Hematopoietic multipotent progenitor cell treated with erythropoietin and hydrocortisone succinate and interleukin-3 and kit ligand, for 17 days (in vitro differentiated cells): Measurements from ENCODE around the gene RAP1GAP.
A peak's percentile ranks its signal among the peaks of the same experiment; 100 is the strongest.

Source experiments
- DNase-seq: peaks from one replicate; pipeline ENCODE4 v3.0.0-alpha.2; 2015; ENCODE audit warnings: low spot score

Gene RAP1GAP

DNA sequence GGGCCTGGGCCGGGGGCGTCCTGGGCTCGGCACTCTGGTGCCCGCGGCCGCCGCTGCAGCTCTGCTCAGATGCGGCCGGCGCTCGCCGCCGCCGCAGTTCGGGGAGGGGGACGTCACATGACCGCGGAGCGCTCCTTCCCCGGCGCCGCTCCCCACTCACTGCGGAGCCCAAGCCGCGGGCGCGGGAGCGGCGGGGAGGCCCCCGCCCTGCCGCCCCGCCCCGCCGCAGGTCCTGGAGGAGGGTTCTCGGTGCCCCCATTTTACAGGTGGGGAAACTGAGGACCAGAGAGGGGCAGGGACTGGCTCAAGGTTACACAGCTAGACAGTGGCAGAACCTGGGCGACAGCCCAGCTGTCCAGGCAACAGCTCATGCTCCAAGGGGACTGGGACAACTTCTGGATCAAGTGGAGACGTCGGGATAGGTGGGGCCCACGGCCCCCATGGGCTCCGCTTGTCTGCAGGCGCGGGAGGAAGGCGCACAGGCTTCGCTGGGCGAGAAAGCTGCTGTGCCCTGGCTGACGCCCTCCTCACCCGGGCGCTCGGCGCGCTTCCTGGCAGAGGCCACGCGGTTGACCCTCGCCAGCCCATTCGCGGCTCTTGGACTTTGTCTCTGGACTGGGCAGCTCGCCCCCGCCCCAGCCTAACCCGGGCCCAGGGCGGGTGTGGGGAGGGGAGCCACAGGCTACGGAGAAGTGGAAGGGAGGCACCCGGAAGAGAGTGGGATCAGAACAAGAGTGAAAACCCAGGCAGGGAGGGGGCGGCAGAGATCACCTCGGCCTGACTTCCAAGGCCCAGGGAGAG is at the start of gene RAP1GAP:
Gene RAP1GAP, minus strand, starts transcription at position 100 of the 801 bp plus-strand sequence. CDS start 49,325 bp downstream, outside the sequence.
- peak; percentile 28 for DNase-seq

DNA sequence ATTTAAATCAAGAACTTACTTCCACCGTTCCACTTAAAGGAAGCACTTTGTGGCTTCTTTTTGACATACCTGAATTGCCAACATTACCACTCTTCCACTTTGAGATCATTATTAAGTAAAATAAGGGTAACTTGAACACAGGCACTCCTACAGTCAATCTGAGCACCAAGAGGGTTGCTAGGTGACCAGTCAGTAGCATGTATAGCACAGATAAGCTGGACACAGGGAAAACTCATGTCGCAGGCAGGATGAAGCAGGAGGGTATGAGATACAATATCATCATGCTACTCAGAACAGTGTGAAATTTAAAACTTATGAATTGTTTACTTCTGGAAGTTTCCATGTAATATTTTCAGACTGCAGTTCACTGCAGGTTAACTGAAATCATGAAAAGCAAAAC is 47.0 kb upstream of the RAP1GAP start:
- no peak for DNase-seq

DNA sequence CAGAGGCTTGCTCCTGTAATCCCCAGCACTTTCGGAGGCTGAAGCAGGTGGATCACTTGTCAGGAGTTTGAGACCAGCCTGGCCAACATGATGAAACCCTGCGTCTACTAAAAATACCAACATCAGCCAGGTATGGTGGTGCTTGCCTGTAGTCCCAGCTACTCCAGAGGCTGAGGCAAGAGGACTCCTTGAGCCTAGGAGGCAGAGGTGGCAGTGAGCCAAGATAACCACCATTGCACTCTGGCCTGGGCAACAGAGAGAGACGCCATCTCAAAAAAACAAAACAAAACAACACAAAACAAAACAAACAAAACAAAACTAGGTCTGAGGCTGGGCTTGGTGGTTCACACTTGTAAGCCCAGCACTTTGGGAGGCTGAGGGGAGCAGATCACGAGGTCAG is 38.7 kb upstream of the RAP1GAP start:
- no peak for DNase-seq

DNA sequence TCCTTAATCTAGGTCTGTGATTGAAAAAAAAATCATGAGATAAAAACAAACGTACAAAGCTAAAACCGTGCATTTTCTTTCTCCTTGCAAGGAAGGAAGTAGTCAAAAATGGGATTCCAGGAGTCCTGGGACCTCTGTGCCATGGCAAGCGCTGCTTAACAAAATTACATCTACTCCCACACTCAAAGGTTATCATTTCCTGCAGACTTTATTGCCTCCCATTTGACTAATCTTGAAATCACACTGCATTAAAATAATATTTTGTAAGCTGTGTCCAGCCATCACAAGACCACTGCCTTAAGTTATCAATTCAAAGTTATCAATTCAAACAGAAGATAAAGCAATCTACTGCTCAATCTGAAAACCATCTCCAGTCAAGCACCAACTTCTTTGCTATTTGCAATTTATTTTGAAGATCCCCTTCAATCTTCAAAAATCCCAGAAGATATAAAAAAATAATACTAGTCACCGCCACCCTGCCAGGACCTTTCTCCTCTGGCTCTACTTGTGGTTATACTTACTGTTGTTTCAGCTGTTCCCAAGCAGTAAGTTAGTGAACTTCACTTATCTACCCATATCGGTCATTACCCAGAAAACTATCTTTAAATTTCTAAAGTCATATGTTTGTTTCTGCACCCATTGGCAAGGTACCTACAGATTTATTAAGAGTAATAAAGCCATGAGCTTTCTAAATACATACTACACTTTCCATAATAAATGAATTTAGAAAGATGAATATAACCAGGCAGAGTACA is 38.1 kb upstream of the RAP1GAP start:
- DNase-seq: no peak

DNA sequence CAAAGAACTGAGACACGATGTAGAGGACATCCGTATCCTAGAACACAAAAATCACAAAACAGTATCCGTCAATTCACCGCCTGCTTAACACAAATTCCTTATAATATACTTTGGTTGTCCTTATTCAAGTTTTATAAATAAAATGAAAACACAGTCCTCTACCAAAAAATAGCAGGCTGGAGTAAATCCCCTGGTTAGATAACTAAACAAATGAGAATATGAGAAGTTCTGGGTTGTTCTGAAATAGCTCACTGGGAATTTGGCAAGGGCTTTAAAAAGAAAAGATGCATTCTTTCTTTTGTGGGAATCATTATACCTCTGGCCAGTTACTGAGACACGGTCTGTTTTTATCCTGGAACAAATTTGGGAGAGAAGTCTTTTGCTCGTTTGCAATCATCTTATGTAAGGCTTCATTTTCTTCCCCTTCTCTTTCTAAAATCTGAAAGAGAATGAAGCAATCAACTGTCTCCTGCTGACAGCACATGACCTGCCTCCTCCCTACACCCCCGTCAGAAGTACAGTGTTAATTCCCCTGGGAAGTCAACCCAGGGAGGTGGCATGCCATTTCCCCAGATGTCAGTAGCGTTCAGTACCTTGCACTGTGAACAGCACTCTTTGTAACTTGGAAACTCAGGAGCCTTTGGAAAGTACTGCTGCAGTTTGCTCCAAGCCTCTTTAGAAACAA is 37.1 kb upstream of the RAP1GAP start:
- DNase-seq: no peak

DNA sequence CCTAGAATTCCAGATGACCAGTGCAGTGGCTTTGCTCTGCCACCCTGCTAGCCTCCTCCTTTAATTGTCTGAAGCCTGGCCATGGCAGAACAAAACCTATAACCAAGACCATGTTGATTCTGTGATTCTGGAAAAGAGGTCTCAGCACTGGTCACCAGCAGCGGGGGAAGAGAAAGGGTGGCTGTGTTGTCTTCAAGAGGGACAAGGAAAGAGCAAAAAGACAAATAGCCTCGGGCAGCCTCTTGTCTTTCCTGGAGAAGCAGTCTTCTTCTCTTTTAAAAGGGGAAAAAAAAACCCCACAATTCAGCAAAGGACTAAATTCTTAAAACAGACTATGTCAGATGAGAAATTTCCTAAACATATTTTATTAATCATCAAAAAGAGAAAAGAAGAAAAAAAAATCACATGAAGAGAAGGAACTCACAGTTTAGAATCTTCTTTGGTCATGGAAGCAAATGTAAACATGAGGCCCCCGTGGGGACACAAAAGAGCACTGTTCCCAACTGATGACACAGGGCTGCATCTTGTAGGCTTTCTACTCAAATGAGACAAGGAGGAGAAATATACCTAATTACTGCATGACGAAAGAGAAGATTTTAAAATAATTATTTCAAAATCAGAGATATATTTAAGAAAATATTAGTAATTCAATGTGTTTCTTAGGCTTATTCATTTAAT is 36.3 kb upstream of the RAP1GAP start:
- no peak for DNase-seq

DNA sequence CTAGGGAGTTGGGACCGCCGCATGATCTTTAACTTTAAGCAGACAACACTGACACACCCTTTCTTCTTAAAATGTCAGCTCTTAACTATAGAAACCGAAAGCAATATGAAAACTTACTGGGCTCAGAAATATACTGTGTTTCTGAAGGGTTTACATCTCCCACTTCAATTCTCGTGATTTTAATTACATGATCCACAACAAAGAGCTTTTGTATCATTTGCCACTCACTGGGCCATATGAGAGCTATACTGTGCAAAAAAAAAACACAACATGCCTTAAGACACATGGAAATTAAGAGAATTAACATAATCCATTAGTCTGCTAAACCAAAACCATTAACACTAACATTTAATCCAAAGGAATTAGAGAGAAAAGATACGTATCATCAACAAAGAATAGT is 35.0 kb upstream of the RAP1GAP start:
- DNase-seq: peak; percentile 16

DNA sequence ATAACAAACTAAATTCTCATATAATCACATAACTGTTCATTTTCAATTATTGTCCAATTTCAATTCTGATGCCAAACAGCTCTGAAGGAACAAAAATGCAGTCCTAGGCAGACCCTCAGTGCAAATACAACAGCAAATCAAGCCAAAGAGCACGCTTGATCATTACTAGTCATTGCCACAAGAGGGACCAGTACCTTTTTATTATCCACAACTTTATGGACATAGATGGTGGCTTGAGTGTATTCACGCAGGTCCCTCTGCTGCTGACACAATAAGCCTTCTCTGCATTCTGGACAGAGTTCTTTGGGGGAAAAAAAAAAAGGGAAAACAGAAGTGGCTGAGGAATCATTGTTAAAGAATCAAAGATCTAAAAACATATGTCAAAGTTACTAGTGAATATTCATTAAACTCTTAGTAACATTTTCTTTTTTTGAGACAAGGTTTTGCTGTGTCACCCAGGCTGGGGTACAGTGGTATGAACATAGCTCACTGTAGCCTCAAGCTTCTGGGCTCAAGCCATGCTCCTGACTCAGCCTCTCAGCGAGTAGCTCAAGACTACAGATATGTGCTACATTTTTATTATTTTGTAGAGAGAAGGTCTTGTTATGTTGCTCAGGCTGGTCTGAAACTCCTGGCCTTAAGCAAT is 34.3 kb upstream of the RAP1GAP start:
- peak; percentile 77 for DNase-seq

DNA sequence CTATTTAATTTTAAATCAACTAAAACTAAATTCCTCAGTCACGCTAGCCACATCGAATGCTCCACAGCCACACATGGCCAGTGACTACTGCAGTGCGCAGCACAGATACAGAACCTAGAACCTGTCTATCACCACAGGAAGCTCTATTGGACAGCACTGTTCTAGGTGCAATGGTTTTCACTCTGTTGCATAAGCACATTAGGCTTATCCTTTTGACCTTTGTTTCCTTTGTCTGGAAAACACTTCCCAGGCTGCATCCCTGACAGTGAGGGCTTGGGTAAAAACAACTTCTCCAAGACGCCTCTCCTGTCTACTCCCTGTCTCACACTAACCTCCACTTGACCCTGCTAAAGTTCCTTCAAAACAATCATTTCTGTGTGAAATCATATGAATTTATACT is 33.6 kb upstream of the RAP1GAP start:
- DNase-seq: no peak

DNA sequence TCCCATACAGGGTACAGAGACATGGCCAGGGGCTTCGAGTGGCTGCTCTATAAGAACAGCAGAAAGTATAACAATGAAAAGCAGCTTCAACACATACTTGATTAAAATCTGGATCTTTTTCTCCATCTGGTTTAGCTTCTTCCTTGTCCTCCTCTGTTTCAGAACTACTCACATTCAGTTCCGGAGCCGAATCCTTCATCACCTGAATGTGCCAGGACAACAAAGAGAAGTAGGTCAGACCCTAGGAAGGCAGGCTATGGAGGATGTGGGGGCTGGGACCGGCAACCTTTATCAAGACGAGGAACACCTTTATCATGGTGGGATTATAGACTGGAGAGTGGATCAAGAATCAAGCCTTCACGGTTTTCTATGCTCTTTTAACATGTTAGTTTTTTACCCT is 32.2 kb upstream of the RAP1GAP start:
- no peak for DNase-seq

DNA sequence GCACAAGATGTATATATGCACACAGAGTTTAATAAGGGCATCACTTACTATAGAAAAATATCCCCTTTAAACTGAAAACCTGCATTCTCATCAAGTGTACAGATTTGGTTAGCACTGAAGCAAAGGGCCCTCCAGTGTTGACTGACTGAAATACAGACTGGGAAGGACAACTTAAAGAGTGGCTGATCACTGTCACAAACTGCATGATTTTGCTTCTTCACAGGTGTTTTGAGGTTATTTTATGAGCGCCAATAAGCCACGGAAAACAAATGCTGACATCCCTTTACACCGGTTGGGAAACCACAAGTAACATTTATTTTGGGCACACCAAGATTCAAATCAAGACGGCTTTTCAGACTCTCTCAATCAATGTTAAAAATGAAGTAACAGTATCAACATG is 30.9 kb upstream of the RAP1GAP start:
- no peak for DNase-seq

DNA sequence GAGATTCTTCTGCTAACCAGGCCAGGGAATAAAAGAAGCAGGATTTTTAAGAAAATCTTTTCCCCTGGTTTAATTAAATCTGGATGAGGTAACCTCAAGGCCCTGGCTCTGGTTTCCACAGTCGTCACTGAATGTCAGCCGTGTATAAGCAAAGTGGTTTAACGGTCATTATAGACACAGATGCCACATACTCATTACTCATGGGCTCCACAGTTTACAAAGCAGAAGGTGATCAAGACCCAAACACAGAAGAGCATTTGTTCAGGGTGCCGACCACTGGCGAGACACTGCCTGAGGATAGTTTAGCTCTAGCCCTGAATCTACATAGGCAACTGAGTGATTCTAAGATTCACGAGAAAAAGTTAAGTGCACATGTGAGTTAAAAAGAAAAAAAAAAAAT is 27.8 kb upstream of the RAP1GAP start:
- no peak for DNase-seq

DNA sequence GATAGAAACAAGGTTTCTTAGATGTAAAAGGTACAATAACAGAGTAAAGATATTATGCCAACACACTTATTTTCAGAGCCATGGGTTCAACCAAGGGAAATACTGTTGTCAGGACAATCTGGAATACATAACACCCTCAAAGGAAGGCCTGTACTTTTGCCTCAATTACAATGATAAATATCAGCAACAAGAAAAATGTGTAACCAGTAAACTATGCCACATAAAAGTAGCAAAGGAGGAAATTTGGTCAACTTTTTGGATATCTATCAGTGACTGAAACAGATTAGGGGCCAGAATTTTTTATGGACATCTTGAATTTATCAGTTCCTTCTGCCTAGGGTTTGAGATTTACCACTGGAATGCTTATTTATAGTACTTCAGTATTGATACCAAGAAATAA is 24.6 kb upstream of the RAP1GAP start:
- DNase-seq: no peak

DNA sequence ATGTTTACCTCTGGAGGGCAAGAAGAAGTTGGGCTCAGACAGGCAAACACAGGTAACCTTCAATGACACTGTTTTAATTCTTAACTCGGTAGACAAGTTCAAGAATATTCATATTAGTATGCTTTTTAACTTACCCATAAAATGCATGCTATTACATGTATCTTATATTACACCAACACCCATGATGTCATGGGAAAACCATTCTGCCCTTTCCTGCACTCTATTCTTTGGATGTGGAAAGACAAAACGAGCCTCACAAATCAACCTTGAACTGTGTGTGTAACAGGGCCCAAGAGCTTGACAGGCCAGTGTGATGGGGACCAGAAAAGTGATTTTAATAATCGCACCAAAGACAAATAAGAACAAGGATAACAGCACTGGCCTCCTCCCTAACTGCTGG is 22.6 kb upstream of the RAP1GAP start:
- DNase-seq: no peak

DNA sequence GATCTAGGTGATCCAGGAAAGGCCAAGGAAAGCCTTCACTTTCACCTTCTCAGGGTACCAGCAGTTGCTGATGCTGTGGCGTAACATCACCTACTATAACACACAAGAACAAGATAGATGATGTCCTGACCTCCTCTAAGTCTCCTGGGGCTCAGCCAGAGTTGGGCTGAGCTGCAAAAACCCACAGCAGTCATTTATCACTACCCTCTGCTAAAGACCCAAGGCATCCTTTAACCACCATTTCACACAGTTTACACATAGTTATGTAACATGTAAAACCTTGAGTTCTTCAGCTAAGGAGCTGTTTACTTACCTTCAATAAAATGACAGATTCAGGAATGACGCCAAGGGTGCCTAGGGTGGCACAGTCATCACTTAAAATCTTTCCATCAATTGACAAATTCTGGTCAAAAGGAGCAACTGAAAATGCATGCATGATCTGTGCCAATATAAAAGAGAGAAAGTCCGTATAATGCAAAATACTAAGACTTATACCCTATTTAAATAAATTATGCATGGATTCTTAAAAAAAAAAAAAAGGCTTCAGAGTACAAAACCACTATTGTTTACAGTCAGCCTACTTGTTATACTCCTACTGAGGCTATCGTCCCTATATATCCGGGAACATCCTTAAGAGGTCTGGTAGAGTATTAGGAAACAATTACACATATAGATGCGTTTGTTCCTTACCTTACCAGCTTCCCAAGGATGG is 20.7 kb upstream of the RAP1GAP start:
- DNase-seq: no peak

DNA sequence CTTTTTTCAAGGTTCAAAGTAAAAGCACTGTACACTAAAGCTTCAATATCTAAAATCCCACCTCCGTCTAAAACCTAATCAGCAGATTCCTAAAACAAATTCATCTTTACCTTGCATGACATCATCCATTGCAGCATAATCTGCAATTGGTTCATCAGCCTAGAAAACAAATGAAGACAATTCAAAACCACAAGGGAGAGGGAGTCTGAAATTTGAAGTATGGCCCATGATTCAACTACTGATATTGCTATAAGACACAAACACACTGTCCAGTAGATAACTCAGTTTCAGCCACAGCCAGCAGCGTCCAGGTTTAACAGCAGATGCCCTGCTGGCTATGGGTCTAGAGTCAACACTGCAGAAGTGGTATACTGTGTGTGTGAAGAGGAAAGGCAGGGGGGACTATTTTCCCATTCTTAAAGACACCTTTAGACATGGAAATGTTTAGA is 17.9 kb upstream of the RAP1GAP start:
- DNase-seq: peak; percentile 29

DNA sequence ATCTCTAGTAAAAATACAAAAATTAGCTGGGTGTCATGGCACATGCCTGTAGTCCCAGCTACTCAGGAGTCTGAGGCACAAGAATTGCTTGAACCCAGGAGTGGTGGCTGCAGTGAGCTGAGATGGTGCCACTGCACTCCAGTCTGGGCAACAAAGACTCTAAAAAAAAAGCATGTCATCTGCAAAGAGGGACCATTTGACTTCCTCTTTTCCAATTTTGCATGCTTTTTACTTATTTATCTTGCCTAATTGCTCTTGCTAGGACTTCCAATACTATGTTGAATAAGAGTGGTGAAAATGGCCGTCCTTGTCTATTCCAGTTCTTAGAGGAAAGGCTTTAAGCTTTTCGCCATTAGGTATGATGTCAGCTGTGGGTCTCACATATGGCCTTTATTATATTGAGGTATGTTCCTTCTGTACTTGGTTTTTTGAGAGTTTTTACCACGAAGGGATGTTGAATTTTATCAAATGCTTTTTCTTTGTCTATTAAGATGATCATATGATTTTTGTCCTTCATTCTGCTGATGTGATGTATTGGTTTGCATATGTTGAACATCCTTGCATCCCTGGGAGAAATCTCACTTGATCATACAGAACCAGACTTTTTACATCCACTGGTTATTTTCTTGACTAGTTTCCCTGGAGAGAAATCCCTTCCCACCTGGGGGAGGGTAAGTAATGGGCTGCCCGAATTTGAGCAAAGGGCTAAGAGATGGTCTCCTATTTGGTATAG is 17.0 kb upstream of the RAP1GAP start:
- DNase-seq: no peak

DNA sequence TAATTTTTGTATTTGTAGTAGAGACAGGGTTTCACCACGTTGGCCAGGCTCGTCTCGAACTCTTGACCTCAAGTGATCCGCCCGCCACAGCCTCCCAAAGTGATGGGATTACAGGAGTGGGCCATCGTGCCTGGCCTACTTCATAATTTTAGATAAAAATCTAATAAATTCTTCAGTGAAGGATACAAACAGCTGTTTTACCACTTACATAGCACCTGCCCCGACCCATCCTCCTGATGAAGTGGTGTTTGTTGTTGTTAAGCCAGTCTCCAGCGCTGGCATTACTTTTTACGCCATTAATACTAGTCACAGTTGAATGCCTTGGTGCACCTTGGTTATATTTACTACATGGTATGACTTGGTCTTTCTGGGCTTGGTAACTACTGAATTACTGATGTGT is 12.3 kb upstream of the RAP1GAP start:
- no peak for DNase-seq

DNA sequence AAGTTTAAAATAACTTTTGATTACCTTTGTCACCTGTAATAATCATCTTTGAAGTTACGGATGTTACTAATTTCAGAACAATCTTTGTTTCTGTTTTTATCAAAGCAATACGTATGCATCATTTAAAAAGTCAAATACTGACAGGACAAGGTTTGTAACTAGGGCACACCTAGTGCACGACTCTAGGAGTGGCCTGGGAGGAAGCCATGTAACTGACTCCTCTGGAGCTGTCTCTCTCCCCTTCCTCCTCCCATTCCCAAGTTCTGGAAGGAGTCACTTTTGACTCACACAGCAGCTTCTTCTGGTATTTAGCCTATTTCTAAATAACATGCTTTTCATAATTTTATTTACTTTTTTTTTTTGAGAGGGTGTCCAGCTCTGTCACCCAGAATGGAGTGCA is 11.8 kb upstream of the RAP1GAP start:
- no peak for DNase-seq

DNA sequence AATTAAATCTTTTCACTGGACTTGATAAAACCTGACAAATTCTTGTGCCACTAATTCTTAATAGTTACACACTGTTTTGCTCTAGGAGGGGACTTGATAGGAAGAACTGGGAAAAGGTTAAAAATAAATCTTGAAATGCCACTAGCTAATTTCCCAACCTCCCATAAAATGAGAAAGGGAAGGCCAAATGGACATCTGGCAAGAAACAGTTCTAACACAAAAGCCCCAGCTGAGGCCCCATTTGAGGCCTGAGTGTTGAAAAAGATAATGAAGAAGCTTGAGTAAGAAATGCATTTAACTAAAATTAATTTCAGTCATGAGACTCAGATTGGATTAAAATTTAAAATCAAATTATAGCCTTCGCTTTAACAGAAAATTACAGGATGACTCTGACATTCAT is 11.2 kb upstream of the RAP1GAP start:
- DNase-seq: no peak
